SK-N-SH (cell line): ENCODE measurements around the gene DCAF16.

ENCODE experiments used
- EZH2phosphoT487 ChIP-seq: fragments of 200-600 bp; sonication (generic); IDR thresholded peaks from 2 replicates; pipeline ENCODE4 v1.6.1; 2017; ENCODE audit warnings: low read depth, mixed run types, mild to moderate bottlenecking, antibody characterized with exemption, moderate library complexity, borderline replicate concordance
- GABPA ChIP-seq: IDR thresholded peaks from 2 replicates; pipeline ENCODE4 v1.4.0; 2012; ENCODE audit warnings: low read depth, mild to moderate bottlenecking
- JUND ChIP-seq: IDR thresholded peaks from 2 replicates; pipeline ENCODE4 v1.4.0; 2012
- TF ChIP-seq, protein P1 (sequence below): fragments of 200-600 bp; sonication (generic); IDR thresholded peaks from 2 replicates; pipeline ENCODE4 v1.6.1; 2017; ENCODE audit warnings: antibody characterized with exemption, mild to moderate bottlenecking, moderate library complexity

DNA sequence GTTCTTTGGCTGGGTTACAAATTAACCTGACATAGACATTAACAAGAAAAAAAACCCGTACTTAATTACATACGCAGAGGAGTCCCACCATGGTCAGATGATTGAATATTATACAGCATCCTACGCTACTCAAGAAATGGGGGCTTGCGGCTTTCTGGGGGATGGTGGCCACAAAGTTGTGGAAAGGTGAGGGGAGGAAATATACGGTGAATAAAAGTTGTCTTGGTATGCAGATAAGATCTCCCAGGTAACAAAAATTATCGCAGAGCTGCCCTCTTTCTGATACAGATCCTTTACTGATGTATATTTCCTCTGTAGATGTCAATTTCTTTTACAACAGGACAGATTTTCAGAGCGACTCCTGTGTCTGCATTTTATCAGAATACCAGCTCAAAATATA, 890 bp downstream of the DCAF16 start:
- no peak for TF ChIP-seq JUND
- TF ChIP-seq, protein P1, sequence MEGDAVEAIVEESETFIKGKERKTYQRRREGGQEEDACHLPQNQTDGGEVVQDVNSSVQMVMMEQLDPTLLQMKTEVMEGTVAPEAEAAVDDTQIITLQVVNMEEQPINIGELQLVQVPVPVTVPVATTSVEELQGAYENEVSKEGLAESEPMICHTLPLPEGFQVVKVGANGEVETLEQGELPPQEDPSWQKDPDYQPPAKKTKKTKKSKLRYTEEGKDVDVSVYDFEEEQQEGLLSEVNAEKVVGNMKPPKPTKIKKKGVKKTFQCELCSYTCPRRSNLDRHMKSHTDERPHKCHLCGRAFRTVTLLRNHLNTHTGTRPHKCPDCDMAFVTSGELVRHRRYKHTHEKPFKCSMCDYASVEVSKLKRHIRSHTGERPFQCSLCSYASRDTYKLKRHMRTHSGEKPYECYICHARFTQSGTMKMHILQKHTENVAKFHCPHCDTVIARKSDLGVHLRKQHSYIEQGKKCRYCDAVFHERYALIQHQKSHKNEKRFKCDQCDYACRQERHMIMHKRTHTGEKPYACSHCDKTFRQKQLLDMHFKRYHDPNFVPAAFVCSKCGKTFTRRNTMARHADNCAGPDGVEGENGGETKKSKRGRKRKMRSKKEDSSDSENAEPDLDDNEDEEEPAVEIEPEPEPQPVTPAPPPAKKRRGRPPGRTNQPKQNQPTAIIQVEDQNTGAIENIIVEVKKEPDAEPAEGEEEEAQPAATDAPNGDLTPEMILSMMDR: no peak
- TF ChIP-seq GABPA: no peak
- TF ChIP-seq EZH2phosphoT487: no peak
